ENCODE measurements around the gene RIMBP2. TPM values are rescaled to one million over a fixed set of nuclear protein-coding genes. Genes with fewer than 3 reads are reported as not detected.
A peak's percentile ranks its signal among the peaks of the same experiment; 100 is the strongest.

Gene RIMBP2
- total and polyA plus RNA-seq, 9 of the 15 experiments (the other 6 are each of a cell fraction or from before 2014, with no cell fraction given), result not detected

- no peak for TF ChIP-seq FOXO4 (CRISPR knock-in tag; IDR thresholded peaks at IDR 0.05)
- no peak for TF ChIP-seq CBX1 (IDR thresholded peaks at IDR 0.05; ENCODE audit: low read depth)
- TF ChIP-seq NUFIP1 (IDR thresholded peaks at IDR 0.05; ENCODE audit: partially characterized antibody), result peak; percentile 50
- 0 out of 4 replicates have a peak, but pooled peaks of 1 of the 2 experiments have one; percentile 40 for TF ChIP-seq FOXK2 (conservative IDR thresholded peaks at IDR 0.05 in 1 of 2, IDR thresholded peaks at IDR 0.05 in 1 of 2; ENCODE audit: low read depth in 2 of 2)
- TF ChIP-seq CXXC5 (CRISPR knock-in tag; IDR thresholded peaks at IDR 0.05), result no peak
- TF ChIP-seq DEAF1 (CRISPR knock-in tag; IDR thresholded peaks at IDR 0.05), result no peak
- no peak for TF ChIP-seq PML (IDR thresholded peaks at IDR 0.05; ENCODE audit: low read length)
- no peak for TF ChIP-seq ZNF217 (CRISPR knock-in tag; IDR thresholded peaks at IDR 0.05)
- TF ChIP-seq ZKSCAN8 (CRISPR knock-in tag; IDR thresholded peaks at IDR 0.05), result no peak
- TF ChIP-seq TCF7L2 (IDR thresholded peaks at IDR 0.05; ENCODE audit: low read depth, low read length), result no peak
- no peak for TF ChIP-seq PBX2 (CRISPR knock-in tag; IDR thresholded peaks at IDR 0.05; ENCODE audit: low read depth)
- no peak for TF ChIP-seq PBX2 (tag; conservative IDR thresholded peaks at IDR 0.05; ENCODE audit: low read depth)
- TF ChIP-seq RBM14 (IDR thresholded peaks at IDR 0.05; ENCODE audit: borderline replicate concordance, insufficient read depth, low read depth, low read length), result no peak
- TF ChIP-seq PATZ1 (CRISPR knock-in tag; IDR thresholded peaks at IDR 0.05; ENCODE audit: borderline replicate concordance), result no peak
- TF ChIP-seq ESRRB (CRISPR knock-in tag; IDR thresholded peaks at IDR 0.05; ENCODE audit: borderline replicate concordance), result no peak
- TF ChIP-seq KLF6 (CRISPR knock-in tag; IDR thresholded peaks at IDR 0.05; ENCODE audit: borderline replicate concordance), result no peak
- no peak for TF ChIP-seq BCOR (IDR thresholded peaks at IDR 0.05)
- no peak for TF ChIP-seq RFX5 (IDR thresholded peaks at IDR 0.05; ENCODE audit: low read depth, low read length)
- no peak for TF ChIP-seq ZFP1 (CRISPR knock-in tag; IDR thresholded peaks at IDR 0.05)
- TF ChIP-seq ZNF232 (CRISPR knock-in tag; IDR thresholded peaks at IDR 0.05), result no peak
- no peak for TF ChIP-seq ZNF75A (CRISPR knock-in tag; IDR thresholded peaks at IDR 0.05)
- TF ChIP-seq ZNF124 (CRISPR knock-in tag; IDR thresholded peaks at IDR 0.05), result no peak
Measured at GRCh38 chr12:130754234-130754901, 38.3 kb upstream of the RIMBP2 start (continued).

Data from K562 (cell line).